Measurements from ENCODE around the gene CRYBG3.

CRYBG3 gene

DNA sequence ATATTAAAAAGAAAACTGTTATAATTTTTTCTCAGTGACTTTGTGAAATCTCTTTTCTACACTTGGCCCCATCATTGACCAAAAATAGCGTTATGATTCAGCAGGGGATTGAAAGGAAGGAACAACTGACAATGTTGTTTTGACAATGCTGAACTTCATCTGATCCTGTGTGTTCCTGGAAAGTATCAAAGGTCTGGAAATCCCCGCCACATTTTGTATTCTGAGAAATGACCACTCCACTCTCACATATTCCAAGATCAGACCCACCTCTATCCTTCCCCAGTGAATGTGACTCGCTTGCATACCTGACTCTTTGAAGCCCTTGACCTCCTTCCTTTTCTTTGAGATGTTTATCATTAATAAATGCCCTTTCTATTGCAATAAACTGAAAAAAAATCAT, 160.1 kb downstream of the CRYBG3 start:
- no peak overlapping the region for H3K27ac ChIP-seq (ENCODE audit: poor library complexity, severe bottlenecking)
- no peaks in the 10 kb centered on the region for H3K36me3 ChIP-seq (ENCODE audit: low read depth)
- H3K9me3 ChIP-seq (ENCODE audit: severe bottlenecking) = no peaks in the 10 kb centered on the region
- no peaks in the 10 kb centered on the region for H3K4me1 ChIP-seq (ENCODE audit: insufficient read depth, poor library complexity, severe bottlenecking)
- ATAC-seq (ENCODE audit: low read depth) (no peak), DNase-seq (ENCODE audit: low spot score) (no peak)
- no peaks in the 10 kb centered on the region for H3K27me3 ChIP-seq (ENCODE audit: insufficient read depth, poor library complexity, severe bottlenecking)
- TF ChIP-seq, protein P1, sequence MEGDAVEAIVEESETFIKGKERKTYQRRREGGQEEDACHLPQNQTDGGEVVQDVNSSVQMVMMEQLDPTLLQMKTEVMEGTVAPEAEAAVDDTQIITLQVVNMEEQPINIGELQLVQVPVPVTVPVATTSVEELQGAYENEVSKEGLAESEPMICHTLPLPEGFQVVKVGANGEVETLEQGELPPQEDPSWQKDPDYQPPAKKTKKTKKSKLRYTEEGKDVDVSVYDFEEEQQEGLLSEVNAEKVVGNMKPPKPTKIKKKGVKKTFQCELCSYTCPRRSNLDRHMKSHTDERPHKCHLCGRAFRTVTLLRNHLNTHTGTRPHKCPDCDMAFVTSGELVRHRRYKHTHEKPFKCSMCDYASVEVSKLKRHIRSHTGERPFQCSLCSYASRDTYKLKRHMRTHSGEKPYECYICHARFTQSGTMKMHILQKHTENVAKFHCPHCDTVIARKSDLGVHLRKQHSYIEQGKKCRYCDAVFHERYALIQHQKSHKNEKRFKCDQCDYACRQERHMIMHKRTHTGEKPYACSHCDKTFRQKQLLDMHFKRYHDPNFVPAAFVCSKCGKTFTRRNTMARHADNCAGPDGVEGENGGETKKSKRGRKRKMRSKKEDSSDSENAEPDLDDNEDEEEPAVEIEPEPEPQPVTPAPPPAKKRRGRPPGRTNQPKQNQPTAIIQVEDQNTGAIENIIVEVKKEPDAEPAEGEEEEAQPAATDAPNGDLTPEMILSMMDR (IDR thresholded peaks at IDR 0.05; ENCODE audit: poor library complexity, severe bottlenecking) = no peak
- H3K4me3 ChIP-seq (ENCODE audit: severe bottlenecking) = no peak overlapping the region

DNA sequence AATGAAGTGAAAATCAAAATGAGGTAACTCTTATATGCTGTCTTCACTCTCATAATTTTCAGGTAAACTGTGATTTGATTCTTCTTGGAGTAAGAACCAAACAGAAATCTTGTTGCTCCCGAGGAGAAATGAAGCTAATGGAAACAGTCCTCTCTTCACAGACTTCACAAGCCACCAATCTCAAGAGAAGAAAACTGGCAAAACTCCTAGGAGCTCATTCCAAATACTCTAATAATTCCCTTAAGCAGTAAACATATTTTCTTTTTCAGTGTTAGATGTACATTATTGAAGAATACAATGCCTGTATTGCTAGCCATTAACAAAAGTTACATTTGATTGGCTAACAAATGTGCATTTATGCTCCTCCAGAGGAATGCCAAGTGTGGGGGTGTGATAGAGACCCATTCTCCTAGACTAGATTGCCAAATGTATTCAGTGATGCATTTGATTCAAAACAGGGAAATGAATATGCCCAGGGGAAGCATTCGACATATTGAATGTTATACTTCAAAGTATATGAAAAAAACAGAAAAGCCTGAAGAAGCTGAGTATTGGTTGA, 162.2 kb downstream of the CRYBG3 start:
- H3K27ac ChIP-seq (ENCODE audit: poor library complexity, severe bottlenecking) = no peak overlapping the region
- ATAC-seq (ENCODE audit: low read depth) (no peak), DNase-seq (ENCODE audit: low spot score) (no peak)
- H3K36me3 ChIP-seq (ENCODE audit: low read depth) = no peaks in the 10 kb centered on the region
- no peaks in the 10 kb centered on the region for H3K4me1 ChIP-seq (ENCODE audit: insufficient read depth, poor library complexity, severe bottlenecking)
- no peak overlapping the region for H3K4me3 ChIP-seq (ENCODE audit: severe bottlenecking)
- TF ChIP-seq, protein P1 (IDR thresholded peaks at IDR 0.05; ENCODE audit: poor library complexity, severe bottlenecking) = no peak
- no peaks in the 10 kb centered on the region for H3K27me3 ChIP-seq (ENCODE audit: insufficient read depth, poor library complexity, severe bottlenecking)
- H3K9me3 ChIP-seq (ENCODE audit: severe bottlenecking) = no peaks in the 10 kb centered on the region

DNA sequence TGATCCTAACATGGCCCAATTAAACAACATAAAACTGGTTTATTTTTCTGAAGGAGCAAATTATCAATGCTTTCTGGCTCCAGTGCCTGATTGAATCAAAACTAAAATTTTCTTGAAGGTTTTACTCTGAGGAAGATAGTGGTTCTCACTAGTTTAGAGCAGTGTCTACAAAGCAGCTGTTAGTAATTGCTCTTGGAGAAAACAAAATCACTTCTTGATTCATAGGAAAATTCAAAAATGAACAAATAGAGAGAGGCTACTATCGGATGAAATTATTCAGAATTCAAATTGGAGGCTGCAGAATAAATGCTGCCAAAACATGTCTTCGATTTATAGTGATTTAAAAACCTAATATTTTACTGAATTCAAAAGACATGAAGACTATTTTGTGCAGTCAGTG, 165.5 kb downstream of the CRYBG3 start:
- Histone ChIP-seq H3K9me3 (ENCODE audit: severe bottlenecking) (no peaks in the 10 kb centered on the region), H3K27me3 (ENCODE audit: insufficient read depth, poor library complexity, severe bottlenecking) (no peaks in the 10 kb centered on the region), H3K36me3 (ENCODE audit: low read depth) (no peaks in the 10 kb centered on the region), H3K4me1 (ENCODE audit: insufficient read depth, poor library complexity, severe bottlenecking) (no peaks in the 10 kb centered on the region), H3K4me3 (ENCODE audit: severe bottlenecking) (no peak overlapping the region), H3K27ac (ENCODE audit: poor library complexity, severe bottlenecking) (no peak overlapping the region)
- ATAC-seq (ENCODE audit: low read depth) (no peak), DNase-seq (ENCODE audit: low spot score) (no peak)
- TF ChIP-seq, protein P1 (IDR thresholded peaks at IDR 0.05; ENCODE audit: poor library complexity, severe bottlenecking) = no peak

DNA sequence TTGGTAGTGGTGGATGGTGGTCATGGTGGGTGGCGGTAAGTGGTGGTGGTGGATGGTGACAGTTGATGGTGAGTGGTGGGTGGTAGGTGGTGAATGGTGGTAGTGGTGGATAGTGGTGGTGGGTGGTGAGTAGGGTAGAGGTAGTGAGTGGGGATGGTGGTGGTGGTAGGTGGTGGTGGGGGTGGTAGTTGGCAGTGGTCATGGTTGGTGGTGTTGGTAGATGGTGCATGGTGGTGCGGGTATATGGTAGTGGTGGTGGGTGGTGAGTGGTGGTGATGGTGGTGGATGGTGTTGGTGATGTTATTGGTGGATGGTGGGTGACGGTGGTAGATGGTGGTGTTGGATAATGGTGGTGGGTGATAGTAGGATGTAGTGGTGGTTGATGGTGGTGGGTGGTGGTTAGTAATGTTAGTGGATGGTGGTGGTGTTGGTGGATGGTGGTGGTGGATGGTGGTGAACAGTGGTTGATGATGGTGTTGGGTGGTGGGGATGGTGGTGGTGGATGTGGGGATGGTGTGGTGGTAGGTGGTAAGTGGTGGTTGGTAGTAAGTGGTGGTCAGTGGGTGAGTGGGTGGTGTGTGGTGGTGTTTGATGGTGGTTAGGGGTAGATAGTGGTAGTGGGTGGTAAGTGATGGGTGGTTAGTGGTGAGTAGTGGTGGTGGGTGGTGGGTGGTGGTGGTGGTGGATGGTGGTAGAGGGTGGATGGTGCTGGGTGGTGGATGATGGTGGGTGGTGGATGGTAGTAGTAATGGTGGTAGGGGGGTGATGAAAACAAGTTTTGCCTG, 167.2 kb downstream of the CRYBG3 start:
- Histone ChIP-seq H3K4me3 (ENCODE audit: severe bottlenecking) (no peak overlapping the region), H3K9me3 (ENCODE audit: severe bottlenecking) (no peaks in the 10 kb centered on the region), H3K4me1 (ENCODE audit: insufficient read depth, poor library complexity, severe bottlenecking) (no peaks in the 10 kb centered on the region), H3K36me3 (ENCODE audit: low read depth) (no peaks in the 10 kb centered on the region), H3K27me3 (ENCODE audit: insufficient read depth, poor library complexity, severe bottlenecking) (no peaks in the 10 kb centered on the region), H3K27ac (ENCODE audit: poor library complexity, severe bottlenecking) (no peak overlapping the region)
- DNase-seq (ENCODE audit: low spot score) = no peak
- TF ChIP-seq, protein P1 (IDR thresholded peaks at IDR 0.05; ENCODE audit: poor library complexity, severe bottlenecking) = no peak
- no peak for ATAC-seq (ENCODE audit: low read depth)
